Retina (tissue), 1 donor: ENCODE data around the gene TFEB.

Experiments
- DNase-seq: peaks from one replicate; pipeline ENCODE4 v3.0.0-alpha.2; 2016

Gene TFEB

DNA sequence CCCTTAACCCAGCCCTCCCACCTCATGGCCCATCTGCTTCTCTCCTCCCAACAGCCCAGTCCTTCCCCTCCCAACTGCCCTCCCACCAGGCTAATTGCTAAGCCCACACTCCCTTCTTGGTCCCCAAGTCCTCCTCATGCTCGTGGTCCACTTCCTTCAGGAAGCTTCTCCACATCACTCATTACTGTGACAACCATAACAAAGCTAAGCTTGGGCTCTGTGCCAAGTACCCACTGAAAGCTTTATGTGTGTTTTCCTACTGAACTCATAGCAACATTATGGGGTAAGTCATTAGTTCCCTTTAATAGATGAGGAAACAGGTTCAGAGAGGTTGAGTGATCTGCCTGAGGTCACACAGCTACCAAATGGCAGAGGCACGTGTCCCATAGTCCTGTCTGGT is 28.1 kb upstream of the TFEB start:
- DNase-seq: no peak

DNA sequence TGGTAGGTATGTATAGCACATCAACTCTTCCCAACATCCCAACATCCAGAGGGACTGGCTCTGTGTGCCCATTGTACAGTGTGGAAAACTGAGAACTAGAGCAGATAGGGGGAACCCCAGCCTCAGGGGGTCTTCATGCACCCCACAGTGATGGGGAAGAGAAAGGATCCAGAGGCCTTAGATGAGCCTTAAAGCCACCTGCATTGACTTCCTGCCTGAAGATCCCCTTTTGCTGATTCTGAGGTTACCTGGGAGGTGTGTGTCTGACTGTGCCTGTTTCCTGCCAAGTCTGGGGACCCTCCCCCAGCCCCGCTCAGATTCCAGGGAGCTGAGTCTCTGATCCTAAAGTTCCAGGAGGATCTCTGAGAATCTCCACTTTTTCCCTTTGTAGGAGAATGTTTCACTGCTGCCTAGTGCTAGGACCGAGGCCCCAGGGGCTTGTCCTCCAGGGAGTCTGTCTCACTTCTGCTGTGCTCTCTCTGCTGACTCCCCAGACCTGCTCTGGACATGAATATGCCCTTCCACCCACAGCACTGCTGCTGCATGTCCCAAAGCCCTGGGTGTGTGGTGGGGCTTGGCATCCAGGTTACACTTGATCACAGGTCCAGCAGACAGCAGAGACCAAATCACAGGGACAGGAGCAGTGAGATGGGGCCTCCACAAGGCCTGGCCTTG is 24.6 kb upstream of the TFEB start:
- no peak for DNase-seq

GRCh38 chr6:41759106-41759904 is 23.9 kb upstream of the TFEB start:
- DNase-seq: no peak

DNA sequence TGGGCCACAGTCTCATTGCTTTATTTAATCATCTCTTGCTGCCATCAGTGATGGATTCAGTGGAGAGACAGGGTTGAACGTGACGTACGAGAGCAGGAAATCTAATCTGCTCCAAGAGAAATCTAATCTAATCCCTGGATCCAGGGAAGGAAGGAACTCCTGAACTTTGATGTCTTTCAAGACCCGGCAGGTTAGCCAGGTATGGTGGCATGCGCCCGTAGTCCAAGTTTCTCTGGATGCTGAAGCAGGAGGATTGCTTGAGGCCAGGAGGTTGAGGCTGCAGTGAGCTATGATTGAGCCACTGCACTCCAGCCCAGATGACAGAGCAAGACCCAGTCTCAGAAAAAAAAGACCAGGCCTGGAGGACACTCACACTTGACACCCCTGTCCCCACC is 23.2 kb upstream of the TFEB start:
- no peak for DNase-seq

DNA sequence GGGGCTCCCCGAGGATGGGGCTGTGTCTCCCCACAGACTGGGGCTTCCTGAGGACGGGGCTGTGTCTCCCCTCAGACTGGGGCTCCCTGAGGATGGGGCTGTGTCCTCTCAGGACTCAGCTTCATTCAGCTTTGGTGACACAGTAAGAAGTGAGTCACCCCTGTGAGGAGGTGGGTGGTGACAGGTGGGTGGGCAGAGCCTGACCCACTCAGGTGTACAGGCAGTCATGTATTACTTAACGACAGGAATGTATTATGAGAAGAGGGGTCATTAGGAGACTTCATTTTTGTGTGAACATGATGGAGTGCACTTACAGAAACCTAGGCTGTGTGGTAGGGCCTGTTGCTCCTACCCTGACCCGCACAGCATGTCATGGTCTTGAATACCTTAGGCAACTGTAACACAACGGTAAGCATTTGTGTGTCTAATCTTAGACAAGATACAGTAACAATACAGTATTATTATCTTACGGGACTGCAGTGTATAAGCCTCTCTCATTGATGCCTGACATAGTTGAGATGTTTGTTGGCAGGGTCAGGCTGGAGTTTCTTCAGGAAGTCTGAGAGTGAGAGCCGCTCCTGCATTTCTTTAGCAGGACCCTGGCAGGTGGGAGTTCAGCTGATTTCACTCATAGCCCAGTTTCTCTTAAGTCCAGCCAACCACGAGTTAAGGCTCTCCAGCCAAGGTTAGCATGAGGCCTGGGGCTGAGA is 22.7 kb upstream of the TFEB start:
- no peak for DNase-seq

GRCh38 chr6:41757271-41757670 is 21.9 kb upstream of the TFEB start:
- DNase-seq: no peak

DNA sequence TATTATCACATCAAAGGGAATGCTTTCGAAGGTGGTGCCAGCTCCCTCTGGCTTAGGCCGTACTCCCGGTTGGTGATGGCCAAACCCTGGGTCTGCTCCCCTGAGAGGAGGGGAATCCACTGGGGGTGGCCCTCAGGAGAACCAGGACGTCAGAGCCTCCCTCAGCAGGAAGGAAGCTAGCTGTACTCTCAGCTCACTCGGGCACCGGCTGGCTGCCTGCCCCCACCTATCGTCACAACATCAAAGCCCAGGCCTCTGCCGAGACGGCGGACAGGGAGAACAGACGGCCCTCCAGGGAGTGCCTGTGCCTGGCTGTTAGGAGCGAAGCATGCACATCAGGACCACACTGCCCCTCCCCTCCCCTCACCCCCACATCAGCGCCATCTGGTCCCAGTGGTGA is 20.9 kb upstream of the TFEB start:
- DNase-seq: no peak

- DNase-seq: no peak
Measured at GRCh38 chr6:41755895-41756294, 20.5 kb upstream of the TFEB start.

DNA sequence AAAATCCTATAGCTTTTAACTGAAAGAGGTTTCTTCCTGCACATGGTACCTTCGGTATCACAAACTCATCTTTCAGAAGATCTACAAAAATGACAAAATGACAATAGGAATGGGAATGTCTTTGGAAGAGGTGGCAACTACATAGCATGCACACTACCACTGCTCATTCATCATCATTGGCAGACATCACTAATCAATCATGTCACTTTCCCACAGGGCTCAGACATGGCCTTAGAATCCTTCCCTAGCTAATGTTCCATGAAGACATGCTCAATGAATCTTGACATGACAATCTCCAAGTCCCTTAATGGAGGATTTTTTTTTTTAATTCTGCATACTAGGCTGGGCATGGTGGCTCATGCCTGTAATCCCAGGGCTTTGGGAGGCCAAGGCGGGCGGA is 15.0 kb upstream of the TFEB start:
- no peak for DNase-seq

GRCh38 chr6:41748542-41748941 is 13.1 kb upstream of the TFEB start:
- no peak for DNase-seq

- no peak for DNase-seq
Measured at GRCh38 chr6:41748102-41748477, 12.7 kb upstream of the TFEB start.

DNA sequence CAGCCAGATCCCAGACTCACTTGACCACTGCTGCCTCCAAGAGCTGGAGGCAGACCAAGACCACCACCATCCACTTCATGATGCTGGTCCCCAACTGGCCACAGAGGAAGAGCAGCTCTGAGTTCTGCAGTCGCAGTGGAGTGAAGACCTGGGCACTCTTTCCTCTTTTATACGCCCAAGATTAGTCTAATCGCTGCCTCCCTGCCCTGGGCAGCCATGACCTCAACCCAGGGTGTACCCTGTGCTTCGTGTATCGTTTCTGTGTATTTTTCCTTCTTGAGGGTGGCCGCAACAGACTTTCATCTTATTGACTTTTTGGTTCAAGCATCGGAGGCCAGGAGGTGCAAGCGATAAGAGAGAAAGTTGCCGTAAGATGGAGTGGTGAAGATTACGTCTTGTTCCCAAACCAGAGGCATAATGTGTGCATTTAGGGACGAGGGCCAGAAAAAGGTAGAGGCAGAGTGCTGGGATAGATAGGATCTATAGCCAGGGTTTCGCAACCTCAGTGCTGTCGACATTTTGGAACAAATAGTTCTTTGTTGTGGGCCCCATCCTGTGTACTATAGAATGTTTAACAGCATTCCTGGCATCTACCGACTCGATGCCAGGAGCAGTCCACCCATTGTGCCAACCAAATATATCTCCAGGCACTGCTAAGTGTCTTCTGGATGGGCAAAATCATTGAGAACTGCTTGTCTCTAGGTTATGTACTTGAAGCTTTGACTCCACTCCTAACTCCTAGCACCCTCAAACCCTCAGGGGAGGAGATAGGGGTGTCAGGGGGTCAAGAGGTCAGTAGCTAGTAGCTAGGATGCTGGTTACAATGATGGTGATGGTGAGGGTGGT is 12.1 kb upstream of the TFEB start, which contains the start of gene PGC:
Gene PGC, minus strand, starts transcription at position 142 of the 846 bp plus-strand sequence. Its CDS starts 63 bp downstream, at position 79.
- DNase-seq: no peak

GRCh38 chr6:41746107-41746506 is 10.7 kb upstream of the TFEB start:
- no peak for DNase-seq

- DNase-seq: no peak
Measured at GRCh38 chr6:41744236-41744787, 8.9 kb upstream of the TFEB start.

- DNase-seq: no peak
Measured at GRCh38 chr6:41743406-41744235, 8.2 kb upstream of the TFEB start.

DNA sequence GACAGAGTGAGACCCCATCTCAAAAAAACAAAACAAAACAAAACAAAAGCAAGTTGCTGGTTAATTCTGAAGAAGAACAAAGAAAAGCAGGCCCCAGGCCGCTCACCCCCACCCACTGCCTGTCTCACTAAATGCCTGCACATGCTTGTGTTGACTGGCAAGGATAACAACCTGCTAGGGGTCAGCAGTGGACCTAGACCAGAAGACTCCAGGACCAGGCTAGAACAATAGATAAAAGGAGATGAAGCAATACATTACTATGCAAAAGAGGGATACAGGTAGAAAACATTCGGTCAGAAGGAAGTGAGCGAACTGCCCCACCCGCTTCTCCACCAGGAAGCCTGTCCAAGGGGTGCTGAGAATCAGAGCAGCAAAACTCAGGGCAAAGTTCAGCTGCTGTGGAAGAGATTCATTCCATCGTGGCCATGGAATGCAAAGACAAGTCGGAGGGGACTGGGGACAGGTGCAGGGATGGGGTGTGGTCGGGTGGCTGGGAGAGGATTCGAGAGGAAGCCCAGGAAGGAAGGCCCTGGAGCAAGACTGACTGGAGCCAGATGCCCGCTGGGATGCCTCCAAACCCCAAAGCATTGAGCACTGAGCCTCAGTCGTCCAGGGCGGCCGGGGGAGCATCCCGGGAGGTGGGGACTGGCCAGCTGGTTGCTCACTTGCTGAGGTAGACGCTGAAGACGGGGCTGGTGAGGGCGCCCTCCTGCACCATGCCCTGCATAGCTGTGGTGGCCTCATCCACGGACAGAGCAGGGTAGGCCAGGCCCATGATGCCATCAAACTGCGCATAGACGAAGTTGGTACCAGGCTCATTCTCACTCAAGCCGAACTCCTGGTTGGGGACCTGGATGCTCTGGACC is 6.5 kb upstream of the TFEB start:
- no peak for DNase-seq

GRCh38 chr6:41740366-41741162 is 5.2 kb upstream of the TFEB start:
- no peak for DNase-seq

DNA sequence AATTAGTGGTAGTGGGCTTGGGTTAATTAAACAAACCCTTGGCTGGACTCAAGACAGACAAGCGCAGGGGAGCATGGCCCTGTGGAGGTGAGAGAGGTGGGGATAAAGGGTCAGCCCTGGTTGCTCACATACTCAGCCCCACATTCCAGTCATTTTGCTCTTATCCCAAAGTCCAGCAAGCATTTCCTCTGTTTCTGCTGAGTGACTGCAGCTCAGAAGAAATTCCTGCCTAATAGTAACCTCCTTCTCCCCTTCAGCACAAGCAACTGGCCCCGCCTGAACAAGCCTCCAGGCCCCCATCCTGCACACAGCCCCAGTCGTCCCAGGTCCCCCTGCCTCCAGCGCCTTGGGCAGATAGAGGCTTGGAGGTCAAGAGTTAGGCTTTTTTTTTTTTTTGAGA is 3.6 kb upstream of the TFEB start:
- no peak for DNase-seq

DNA sequence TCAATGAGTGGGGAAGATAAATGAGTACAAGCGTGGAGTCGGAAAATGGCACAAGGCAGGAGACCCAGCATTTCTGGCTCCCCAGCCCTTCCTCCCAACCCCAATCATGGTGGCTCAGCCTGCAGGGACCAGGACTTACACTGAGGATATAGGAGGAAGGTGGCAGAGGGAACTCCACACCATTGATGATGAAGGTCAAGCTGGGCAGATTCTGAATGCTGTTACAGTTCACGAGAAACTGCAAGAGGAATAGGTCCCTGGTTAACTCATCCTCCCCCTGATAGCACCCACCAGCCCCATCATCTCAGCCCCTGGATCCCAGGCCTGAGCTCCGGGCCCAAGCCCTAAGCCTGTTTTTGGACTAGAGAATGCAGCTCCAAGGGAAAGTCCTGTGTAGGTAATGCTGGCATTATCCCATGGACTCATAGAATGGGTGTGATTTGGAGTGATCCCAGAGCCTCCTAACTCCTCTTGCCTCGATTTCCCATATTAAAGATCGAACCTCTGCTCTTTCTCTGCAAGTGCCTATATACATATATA is 2.3 kb upstream of the TFEB start:
- DNase-seq: no peak
